ENCODE measurements around the gene GLRX2. TPM values are rescaled to one million over a fixed set of nuclear protein-coding genes. Genes with fewer than 3 reads are reported as not detected.

Gene GLRX2
- total and polyA plus RNA-seq, 2 donors (not counting 1 experiment from before 2014, with no cell fraction given): 15.9 to 27.2 TPM

GRCh38 chr1:193060115-193060403 lies 45.2 kb downstream of the GLRX2 start:
- Histone ChIP-seq H3K79me2 (ENCODE audit: control insufficient read depth, insufficient read depth, low read length) (peaks cover 87% of the 10 kb centered on the region), H3K4me1 (ENCODE audit: control insufficient read depth, extremely low read depth, insufficient read depth, low read length) (peaks cover 2% of the 10 kb centered on the region), H3K27me3 (ENCODE audit: control insufficient read depth, insufficient read depth, low read length) (no peaks in the 10 kb centered on the region), H2AFZ (ENCODE audit: low read length) (peak overlapping the region; percentile 80), H4K20me1 (ENCODE audit: control insufficient read depth, extremely low read depth, insufficient read depth, low read length) (no peaks in the 10 kb centered on the region), H3K4me3 (replicated peaks in 1 of 4; ENCODE audit: control extremely low read depth in 1 of 4, insufficient read depth in 1 of 4, low read depth in 3 of 4, low read length in 4 of 4) (peak overlapping the region; percentile 81 to 99 (median 85)), H3K36me3 (ENCODE audit: control insufficient read depth, insufficient read depth, low read length) (no peaks in the 10 kb centered on the region), H3K27ac (ENCODE audit: insufficient read depth, low read length) (peak overlapping the region; percentile 97), H3K9ac (ENCODE audit: insufficient read depth, low read length) (peak overlapping the region; percentile 93), H3K9me3 (ENCODE audit: control insufficient read depth, insufficient read depth, low read depth, low read length) (no peaks in the 10 kb centered on the region), H3K4me2 (ENCODE audit: extremely low read depth, insufficient read depth, low read length) (peak overlapping the region; percentile 93)
- no peak for DNase-seq (ENCODE audit: low read depth in 2 of 2)
- no peak for TF ChIP-seq CTCF (conservative IDR thresholded peaks at IDR 0.05 in 1 of 2, IDR thresholded peaks at IDR 0.05 in 1 of 2; ENCODE audit: low read depth in 1 of 2, low read length in 2 of 2)
- no peak for TF ChIP-seq EZH2 (IDR thresholded peaks at IDR 0.05; ENCODE audit: low read length, missing control alignments)

GRCh38 chr1:193059282-193060114 lies 45.7 kb downstream of the GLRX2 start, which contains the start of the genes RO60 and UCHL5:
TSS of gene RO60 (plus strand) at chr1:193059612. CDS start at chr1:193069055, 9,443 bp downstream.
TSS of gene UCHL5 (minus strand) at chr1:193059360. CDS start at chr1:193059260, 100 bp downstream.
- H3K4me2 ChIP-seq (ENCODE audit: extremely low read depth, insufficient read depth, low read length): peak within 1 kb of the TSS; percentile 93
- no peak for TF ChIP-seq CTCF (conservative IDR thresholded peaks at IDR 0.05 in 1 of 2, IDR thresholded peaks at IDR 0.05 in 1 of 2; ENCODE audit: low read depth in 1 of 2, low read length in 2 of 2)
- TF ChIP-seq EZH2 (IDR thresholded peaks at IDR 0.05; ENCODE audit: low read length, missing control alignments): no peak

GRCh38 chr1:193058529-193059281 lies 46.5 kb downstream of the GLRX2 start:
- Histone ChIP-seq H3K4me2 (ENCODE audit: extremely low read depth, insufficient read depth, low read length) (peak overlapping the region; percentile 79), H3K9ac (ENCODE audit: insufficient read depth, low read length) (peak overlapping the region; percentile 93)

More at GRCh38 chr1:193059282-193060114, 45.7 kb downstream of the GLRX2 start, which contains the start of the genes RO60 and UCHL5:
- H3K79me2 ChIP-seq (ENCODE audit: control insufficient read depth, insufficient read depth, low read length): peaks cover 88% of the 10 kb centered on the region
- peak within 1 kb of the TSS; percentile 97 for H3K27ac ChIP-seq (ENCODE audit: insufficient read depth, low read length)
- H2AFZ ChIP-seq (ENCODE audit: low read length): peak within 1 kb of the TSS; percentile 80
- no peaks in the 10 kb centered on the region for H3K36me3 ChIP-seq (ENCODE audit: control insufficient read depth, insufficient read depth, low read length)
- H3K27me3 ChIP-seq (ENCODE audit: control insufficient read depth, insufficient read depth, low read length): no peaks in the 10 kb centered on the region
- peak; percentile 99 for DNase-seq (ENCODE audit: low read depth in 2 of 2)
- H3K9ac ChIP-seq (ENCODE audit: insufficient read depth, low read length): peak within 1 kb of the TSS; percentile 93
- H3K9me3 ChIP-seq (ENCODE audit: control insufficient read depth, insufficient read depth, low read depth, low read length): no peaks in the 10 kb centered on the region
- H3K4me1 ChIP-seq (ENCODE audit: control insufficient read depth, extremely low read depth, insufficient read depth, low read length): peaks cover 2% of the 10 kb centered on the region
- no peaks in the 10 kb centered on the region for H4K20me1 ChIP-seq (ENCODE audit: control insufficient read depth, extremely low read depth, insufficient read depth, low read length)
- H3K4me3 ChIP-seq (replicated peaks in 1 of 4; ENCODE audit: control extremely low read depth in 1 of 4, insufficient read depth in 1 of 4, low read depth in 3 of 4, low read length in 4 of 4): peak within 1 kb of the TSS; percentile 81 to 99 (median 85)

More at GRCh38 chr1:193058529-193059281, 46.5 kb downstream of the GLRX2 start:
- DNase-seq (ENCODE audit: low read depth in 2 of 2): peak; percentile 45 to 61
- H3K27me3 ChIP-seq (ENCODE audit: control insufficient read depth, insufficient read depth, low read length): no peaks in the 10 kb centered on the region
- no peak for TF ChIP-seq CTCF (conservative IDR thresholded peaks at IDR 0.05 in 1 of 2, IDR thresholded peaks at IDR 0.05 in 1 of 2; ENCODE audit: low read depth in 1 of 2, low read length in 2 of 2)
- TF ChIP-seq EZH2 (IDR thresholded peaks at IDR 0.05; ENCODE audit: low read length, missing control alignments): no peak
- H3K4me1 ChIP-seq (ENCODE audit: control insufficient read depth, extremely low read depth, insufficient read depth, low read length): peaks cover 2% of the 10 kb centered on the region
- H2AFZ ChIP-seq (ENCODE audit: low read length): peak overlapping the region; percentile 35
- no peaks in the 10 kb centered on the region for H3K36me3 ChIP-seq (ENCODE audit: control insufficient read depth, insufficient read depth, low read length)
- peak overlapping the region; percentile 97 for H3K27ac ChIP-seq (ENCODE audit: insufficient read depth, low read length)
- no peaks in the 10 kb centered on the region for H3K9me3 ChIP-seq (ENCODE audit: control insufficient read depth, insufficient read depth, low read depth, low read length)
- no peaks in the 10 kb centered on the region for H4K20me1 ChIP-seq (ENCODE audit: control insufficient read depth, extremely low read depth, insufficient read depth, low read length)
- peaks cover 87% of the 10 kb centered on the region for H3K79me2 ChIP-seq (ENCODE audit: control insufficient read depth, insufficient read depth, low read length)
- peak overlapping the region; percentile 81 to 99 (median 85) for H3K4me3 ChIP-seq (replicated peaks in 1 of 4; ENCODE audit: control extremely low read depth in 1 of 4, insufficient read depth in 1 of 4, low read depth in 3 of 4, low read length in 4 of 4)
